Measurements from ENCODE around the gene AGBL1. TPM values are rescaled to one million over a fixed set of nuclear protein-coding genes. Genes with fewer than 3 reads are reported as not detected.
A peak's percentile ranks its signal among the peaks of the same experiment; 100 is the strongest.
"Not testable (repeated sequence)": the region's sequence is repeated elsewhere in the genome, so short reads cannot be mapped to it uniquely, and the experiment has no call there.

AGBL1 gene
- total RNA-seq, 1 experiment from 2014 or later = not detected

DNA sequence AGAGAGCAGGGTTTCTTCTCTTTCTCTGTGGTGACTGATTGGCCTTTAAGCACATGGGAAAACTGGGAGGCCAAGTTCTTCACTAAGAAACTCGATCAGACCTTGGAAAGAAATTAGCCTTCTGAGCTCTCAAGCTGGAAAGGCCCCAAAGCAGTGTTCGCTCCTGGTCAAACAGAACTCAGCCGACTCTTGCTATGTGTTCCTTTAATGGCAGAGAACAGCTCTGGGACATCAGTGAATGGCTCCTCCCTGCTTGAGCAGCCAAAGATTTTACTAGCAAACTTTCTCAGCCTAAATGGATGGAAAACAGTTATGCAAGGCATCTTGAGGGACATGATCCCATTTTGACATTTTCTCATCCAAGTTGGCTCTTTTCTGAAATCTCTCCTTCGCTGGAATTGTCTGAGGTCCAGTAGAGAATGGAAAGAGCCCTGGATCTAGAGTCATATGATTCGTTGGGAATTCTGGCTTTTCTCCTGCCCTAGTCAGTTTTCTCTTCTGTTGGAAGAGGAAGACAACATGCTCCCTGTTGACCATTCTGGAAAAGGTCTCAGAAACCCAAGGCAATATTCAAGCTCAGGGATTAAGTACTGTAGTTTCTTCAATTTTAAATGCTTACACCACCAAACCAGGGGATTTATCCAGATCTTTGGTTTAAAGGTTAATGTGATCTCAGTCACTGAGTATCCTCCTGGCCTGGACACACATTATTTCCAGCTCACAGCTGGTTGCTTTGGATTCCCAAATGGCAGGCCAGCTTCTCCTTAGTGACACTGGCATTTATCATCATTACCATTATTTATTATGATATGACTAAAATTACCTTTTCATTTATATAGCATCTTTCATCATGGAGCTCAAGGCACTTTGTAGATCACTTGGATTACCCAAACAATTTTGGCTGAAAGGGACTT, 319.6 kb downstream of the AGBL1 start:
- no peak for DNase-seq (ENCODE audit: low read depth)

DNA sequence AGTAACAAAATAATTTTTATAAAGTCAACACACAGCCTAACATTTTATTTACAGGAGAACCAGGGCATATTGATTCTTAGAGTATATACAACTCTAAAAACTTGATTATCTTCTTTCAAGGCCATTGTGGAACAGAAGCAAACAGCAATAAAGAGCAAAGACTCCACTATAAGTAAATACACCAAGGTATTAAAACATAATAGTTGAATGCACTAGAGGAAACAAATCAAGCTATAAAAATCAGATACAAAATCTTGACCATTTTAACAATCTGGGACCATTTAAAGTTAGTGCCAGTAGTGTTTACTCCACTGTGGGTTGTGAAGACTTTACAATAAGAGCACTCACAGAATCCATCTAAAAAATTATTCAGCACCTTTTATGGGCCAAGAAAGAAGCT, 323.6 kb downstream of the AGBL1 start:
- DNase-seq (ENCODE audit: low read depth) = no peak

DNA sequence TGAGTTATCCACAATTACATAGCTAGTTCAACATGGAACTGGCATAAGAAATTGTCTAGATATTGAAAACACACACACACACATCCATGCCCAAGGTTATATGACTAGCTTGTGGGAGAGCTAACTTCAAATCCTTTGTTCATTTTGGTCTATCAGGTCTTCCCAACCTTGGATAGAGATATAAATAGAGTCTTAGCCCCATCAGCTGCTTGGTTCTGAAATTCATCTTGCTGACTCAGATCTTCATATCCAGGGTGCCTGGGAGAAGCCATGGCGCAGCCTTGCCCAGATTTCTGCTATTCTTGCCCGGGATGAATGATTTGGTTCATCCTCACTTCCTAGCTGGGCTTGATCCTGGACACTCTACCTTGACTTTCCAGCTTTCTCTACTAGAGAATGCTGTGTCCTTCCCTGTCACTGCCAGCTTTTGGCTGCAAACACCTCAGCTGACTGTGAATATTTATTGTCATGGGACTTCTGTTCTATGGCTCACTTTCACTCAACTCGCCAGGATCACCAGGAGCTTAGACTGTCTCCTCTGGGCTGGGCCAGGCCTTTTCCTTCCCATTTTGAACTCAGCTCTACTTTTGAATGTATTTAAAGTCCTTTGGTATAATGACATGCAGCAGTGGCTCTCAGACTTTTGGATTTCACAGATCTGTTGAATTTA, 324.4 kb downstream of the AGBL1 start:
- no peak for DNase-seq (ENCODE audit: low read depth)

DNA sequence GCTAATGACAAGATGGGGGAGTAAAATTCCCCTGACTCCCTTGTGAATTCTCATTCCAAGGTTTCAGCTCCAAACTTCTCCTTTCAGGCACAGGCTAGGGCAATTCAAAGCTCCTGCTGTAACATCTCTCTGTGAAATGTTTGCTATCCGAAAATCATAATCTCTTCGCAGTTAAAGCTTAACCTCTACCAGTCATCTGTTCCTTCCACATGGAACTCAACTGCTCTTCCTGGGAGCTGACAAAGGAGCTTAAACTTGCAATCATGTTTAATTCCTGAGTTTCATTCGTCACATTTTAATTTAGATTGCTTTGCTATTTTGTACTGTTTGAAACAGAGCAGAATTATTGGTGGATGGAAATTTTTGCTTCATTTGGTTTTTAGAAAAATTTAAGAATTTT, 328.6 kb downstream of the AGBL1 start:
- DNase-seq (ENCODE audit: low read depth) = no peak

DNA sequence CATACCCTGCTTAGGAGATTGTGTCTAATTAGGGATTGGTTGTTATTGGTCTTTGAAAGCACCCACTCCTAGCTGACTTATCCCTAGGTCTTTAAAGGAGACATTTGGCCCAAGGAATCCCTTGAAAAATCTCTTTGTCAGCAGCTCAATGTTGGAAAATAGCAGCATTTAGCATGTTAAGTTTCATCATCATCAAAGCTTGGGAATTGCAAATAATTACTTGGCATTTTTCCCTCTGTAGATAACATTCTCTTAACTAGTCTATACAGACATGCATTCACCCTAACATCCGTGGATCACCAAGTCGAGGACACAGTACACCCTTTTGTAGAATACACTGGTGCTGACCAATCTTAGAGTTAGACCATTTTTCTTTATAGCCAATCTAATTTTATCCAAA, 332.2 kb downstream of the AGBL1 start:
- no peak for DNase-seq (ENCODE audit: low read depth)

DNA sequence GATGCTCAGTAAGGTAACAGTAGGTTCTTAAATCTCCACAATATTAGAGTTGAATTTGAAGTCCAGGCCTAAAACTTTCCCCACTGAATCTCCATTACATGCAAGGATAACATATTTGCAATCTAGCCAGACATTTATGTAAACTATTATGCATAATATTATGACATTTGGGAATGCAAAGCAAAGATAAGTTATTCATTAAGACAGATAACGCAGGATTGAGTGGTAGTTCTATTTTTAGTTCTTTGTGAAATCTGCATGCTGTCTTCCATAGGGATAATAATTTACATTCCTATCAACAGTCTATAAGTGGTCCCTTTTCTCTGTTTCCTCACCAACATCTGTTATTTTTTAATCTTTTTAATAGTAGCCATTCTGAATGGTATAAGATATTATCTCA, 333.5 kb downstream of the AGBL1 start:
- no peak for DNase-seq (ENCODE audit: low read depth)

DNA sequence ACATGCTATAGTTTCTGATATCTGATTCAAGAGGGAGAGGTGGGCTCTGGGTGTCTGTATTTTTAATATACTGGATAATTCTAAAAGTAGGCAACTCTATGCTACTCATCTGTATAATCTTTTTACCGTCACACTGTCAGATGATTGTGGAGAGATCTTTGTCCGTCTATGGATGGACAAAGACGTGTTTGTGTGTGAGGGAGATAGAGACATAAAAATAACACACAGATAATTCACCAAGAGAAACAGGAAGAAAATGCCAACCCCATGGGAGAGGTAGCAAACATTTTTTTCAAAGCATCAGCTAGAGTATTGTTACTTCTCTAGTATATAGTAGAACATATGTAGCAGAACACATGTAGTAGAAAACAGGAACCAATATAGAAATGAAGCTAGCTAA, 346.1 kb downstream of the AGBL1 start:
- DNase-seq (ENCODE audit: low read depth) = no peak

DNA sequence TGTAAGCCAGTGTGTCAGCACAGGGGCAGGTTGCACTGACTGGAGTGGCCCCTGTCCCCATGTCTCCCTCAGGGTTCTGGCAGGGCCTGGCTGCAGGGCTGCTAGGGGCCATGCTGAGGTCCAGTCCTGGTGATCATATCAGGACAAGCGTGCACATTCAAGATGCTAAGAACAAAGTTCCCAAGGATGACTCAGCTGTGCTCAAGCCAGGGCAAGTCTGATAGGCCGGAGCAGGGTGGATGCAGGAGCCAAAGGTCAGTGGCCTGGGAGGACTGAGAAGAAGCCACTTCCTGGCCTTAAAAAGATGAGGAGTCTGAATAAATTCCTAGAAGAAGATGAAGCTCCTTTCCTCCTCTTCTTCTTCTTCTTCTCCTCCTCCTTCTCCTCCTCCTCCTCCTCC, 353.2 kb downstream of the AGBL1 start:
- DNase-seq (ENCODE audit: low read depth) = no peak

DNA sequence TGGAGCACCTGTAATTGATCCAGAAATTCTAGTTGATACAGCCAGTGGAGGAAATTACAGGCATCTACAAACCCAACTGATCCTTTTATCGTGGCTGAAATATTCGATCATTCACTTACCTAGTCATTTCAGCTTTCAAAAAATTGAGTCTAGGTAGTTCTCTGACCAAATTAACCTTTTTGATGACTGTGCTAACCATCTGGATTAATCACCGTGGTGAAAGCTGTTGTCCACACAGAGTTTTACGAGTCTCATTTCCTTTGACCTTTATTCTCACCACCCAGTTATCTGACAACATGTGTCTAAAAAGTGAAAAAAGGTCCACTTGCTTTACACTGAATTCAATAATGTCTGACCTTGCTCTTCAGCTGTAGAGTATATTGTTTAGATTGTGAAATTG, 354.3 kb downstream of the AGBL1 start:
- no peak for DNase-seq (ENCODE audit: low read depth)

DNA sequence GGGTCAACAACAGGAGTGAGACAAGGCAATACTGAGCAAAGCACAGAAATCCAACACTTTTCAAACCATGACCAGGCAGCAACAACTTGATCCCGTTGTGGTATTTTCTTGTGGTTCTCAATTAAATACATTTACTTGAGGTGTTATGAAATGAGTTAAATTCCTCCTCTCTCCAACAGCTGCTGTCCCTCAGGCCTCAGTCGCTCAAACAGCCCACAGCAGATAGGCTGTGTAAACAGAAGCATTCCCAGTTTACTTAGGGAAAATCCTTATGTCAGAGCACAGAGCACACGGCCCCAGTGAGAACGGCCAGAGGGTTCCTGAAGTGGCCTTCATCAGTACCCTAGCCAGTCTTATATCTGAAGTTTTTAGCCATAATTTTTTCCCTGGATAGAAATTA, 359.9 kb downstream of the AGBL1 start:
- no peak for DNase-seq (ENCODE audit: low read depth)

DNA sequence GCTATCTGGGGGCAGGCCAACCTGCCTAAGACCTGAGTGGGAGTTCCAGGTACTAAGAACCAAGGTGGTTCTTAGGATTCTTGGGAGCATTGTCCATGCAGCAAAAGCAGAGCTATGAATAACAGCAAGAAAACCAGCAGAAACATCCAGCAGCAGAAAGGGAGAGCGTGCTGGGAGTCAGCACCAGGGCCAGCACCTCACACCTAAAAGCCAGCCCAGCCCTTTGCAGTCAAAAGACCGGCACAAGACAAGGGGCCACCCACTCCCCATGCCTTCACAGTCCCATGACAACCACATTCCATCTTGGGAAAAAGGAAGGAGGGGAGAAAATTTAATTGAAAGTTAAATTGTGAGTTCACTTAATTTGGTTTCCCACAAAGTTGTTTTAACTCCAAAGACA, 364.9 kb downstream of the AGBL1 start:
- no peak for DNase-seq (ENCODE audit: low read depth)

DNA sequence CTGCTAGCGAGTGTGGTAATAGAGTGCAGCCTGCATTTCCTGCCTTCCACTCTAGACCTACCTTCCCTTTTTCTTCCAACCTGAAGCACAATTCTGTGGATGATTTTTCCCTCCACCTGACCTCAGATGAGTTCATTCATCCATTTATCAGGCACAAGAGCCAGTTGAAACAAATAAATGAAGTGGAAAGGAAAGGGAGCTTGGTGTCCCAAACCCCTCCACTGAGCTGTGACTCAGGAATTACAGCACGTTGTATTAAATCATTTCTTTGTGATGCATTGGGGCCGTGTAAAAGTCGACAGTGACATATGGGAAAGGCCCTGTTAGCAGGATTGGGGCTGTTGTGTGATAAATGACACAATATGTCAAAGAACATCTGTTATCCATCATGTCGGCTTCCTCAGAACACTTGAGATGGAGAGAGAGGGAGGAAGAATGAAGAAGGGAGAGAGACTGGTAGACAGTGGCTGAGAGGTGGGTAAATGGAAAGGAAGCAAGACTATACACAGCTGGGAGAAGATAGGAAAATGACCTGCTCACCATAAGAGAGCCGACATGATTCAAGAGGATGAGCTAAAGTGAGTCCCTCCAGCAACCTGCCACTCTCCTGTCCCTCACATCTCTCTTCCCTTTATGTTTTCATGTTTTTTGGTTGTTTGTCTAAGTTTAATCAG, 366.0 kb downstream of the AGBL1 start:
- no peak for DNase-seq (ENCODE audit: low read depth)

DNA sequence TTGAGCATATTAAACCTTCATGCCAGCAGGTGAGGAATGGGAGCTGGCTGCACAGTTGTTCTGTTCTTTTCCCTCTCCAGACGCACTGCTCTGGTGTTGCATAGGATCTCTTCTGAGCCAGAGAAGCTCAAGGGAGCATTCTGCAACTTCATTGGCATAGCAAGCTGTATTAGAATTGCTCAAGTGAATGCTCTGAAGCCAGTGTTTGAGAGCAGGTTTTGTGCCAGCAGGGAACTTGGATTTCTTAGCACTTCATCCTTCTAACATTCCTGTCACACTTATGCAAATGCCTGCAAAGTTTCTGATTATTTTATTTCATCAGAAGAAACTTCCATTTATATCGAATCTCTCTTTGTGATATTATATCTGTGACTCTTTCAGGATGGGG, 366.6 kb downstream of the AGBL1 start:
- no peak for DNase-seq (ENCODE audit: low read depth)

DNA sequence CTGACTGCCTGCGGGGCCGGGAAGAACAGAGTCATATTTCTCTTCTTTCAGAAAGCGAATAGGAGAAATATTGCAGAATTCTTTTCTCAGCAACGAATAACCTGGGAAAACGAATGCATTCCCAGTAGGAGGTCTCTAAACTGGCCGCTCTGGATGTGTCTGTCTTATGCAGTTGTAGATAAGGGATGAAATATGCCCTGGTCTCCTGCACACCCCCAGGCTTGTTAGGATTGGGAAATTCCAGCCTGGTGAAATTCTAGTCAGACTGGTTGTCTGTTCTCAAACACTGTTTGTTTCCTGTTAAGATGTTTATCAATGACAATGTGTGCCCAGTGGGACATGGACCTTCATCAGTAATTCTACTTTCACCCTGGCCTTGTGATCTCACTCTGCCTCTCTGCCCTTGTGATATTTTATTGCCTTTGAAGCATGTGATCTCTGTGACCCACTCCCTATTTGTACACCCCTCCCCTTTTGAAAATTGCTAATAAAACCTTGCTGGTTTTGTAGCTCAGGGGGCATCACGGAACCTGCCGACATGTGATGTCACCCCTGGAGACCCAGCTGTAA, 385.9 kb downstream of the AGBL1 start:
- not testable (repeated sequence) for DNase-seq (ENCODE audit: low read depth)

DNA sequence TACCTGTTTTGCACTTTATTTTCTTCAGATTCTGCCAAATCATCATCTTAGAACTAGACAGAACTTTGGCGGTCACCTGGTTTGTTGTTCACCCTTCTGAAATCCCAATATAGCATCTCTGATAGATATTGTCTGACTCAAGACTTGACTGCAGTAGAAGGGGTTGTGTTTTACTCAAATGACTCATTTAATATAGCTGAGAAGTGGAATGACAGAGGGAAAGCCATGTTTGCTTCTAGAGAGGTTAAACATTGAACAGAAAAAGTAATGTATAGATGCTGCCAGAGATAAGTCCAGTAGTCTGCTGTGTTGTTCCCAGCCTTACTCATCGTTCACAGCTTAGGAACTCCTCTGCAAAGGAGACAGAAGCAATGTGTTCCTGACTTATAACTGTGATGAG, 402.0 kb downstream of the AGBL1 start:
- no peak for DNase-seq (ENCODE audit: low read depth)

DNA sequence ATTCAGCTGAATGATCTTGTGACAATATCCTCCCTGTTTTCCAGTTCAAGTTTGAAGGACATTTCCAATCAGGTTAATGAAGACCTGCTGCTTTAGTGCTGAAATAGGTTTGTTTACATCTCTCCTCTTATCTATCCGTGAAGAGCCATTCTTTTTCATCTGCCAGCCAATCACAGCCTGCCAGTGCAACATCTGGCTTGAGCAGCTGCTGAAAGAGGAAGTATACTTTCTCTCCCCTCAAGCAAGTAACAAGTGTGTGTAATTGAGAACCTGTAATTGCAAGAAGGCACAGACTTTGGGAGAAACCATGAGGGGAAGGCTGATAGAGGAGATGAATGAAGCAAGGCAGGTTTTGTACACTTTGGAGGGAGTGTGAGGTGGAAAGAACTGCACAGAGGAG, 404.3 kb downstream of the AGBL1 start:
- no peak for DNase-seq (ENCODE audit: low read depth)

DNA sequence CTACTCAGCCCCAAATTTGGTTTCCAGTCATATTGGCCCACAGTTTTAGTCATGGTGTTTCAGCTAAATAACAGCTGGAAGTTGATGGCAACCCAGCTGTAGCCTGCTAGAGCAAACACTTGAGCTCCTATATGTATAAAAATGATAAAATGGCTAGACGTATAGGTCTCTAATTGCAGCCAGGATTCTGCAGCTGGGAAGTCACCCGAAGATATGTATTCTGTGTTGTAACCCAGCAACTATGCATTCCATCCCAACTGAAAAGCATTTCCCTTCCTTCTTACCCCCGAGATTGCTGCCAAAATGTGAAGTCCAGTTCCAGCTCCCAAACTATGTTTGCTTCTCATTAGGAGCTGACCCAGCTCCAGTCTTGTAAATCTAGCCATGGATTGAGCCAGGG, 408.4 kb downstream of the AGBL1 start:
- no peak for DNase-seq (ENCODE audit: low read depth)

DNA sequence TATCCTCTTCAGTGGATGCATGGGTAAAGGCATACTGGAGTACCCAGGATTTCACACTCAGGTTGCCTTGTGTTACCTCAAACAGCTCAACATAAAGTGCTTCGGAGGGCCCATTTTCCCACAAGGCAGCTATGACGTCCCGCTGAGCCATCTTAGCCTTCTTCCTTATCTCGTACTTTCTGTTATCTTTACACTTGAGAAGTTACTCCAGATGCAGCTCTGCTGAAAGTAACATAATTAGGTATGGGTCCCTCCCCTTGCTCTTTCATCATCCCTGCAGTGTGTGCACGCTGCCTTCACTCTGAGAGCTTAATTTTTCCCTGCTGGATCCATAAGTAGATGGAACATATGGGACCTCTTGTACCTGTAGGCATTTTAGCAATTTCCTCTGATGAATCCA, 410.3 kb downstream of the AGBL1 start:
- DNase-seq (ENCODE audit: low read depth) = no peak

DNA sequence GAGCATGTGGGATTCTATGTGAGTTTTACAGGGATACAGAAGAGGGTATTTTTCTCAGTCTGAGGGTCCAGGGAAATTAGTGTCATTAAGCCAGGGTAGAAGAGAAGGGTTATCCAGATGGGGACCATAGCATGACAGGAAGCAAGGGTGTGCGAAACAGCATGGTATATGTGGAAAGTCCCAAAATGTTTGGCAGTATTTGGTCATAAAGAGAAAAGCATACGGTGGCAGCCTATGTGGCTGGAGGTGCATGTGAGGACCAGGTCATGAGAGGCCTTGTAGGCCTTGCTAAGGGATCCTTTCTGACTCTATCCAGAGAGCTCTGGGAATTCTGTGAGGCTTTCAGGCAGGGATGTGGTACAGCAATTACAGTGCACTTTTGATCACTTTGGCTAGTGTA, 411.4 kb downstream of the AGBL1 start:
- no peak for DNase-seq (ENCODE audit: low read depth)

DNA sequence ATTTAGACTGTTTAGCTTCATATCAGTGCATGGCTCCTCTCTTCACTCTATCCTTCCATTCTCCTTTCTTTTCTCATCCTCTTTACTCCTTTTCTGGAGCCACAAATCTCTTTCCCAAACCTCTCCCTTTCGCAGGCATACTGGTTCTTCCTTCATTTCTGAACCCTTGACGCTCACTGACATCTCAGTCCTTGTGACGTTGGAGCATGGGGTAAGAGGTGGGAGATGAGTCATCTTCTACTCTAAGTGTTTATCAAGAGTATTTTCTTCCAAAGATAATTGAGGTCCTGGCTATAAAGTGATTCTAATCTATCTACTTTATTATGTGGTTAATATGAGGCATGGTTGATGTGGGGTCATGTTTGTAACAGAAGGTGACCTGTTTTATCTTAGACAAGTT, 414.2 kb downstream of the AGBL1 start:
- peak; percentile 1 for DNase-seq (ENCODE audit: low read depth)

DNA sequence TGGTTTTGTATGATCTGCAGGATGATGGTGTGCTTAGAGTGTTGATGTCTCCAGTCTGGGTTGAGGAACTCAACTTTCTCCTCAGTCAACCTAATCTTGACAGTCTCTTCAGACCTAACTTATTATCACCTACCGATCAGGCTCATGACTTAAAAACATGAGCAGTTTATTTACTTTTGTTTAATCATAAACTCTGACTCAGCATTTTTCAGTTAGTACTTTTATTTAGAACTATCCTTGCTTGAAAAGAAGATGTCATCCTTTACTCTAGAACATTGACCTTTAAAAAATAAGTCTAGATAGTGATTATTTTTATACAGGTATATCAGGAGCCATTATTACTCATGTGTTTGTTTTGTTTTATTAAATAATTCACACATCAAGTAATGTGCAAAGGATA, 414.8 kb downstream of the AGBL1 start:
- no peak for DNase-seq (ENCODE audit: low read depth)

DNA sequence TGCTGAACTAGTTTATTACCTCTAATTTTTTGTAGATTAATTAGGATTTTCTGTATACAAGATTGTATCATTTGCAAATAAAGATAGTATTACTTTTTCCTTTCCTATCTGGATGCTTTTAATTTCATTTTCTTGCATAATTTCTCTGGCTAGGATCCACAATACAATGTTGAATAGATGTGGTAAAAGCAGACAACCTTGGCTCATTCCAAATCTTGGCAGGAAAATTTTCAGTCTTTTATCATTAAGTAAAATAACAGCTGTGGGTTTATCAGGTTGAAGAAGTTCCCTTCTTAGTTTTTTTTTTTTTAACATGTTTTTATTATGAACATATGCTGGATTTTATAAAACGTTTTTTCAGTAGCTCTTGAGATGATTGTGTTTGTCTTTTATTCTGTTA, 422.6 kb downstream of the AGBL1 start:
- DNase-seq (ENCODE audit: low read depth) = no peak

DNA sequence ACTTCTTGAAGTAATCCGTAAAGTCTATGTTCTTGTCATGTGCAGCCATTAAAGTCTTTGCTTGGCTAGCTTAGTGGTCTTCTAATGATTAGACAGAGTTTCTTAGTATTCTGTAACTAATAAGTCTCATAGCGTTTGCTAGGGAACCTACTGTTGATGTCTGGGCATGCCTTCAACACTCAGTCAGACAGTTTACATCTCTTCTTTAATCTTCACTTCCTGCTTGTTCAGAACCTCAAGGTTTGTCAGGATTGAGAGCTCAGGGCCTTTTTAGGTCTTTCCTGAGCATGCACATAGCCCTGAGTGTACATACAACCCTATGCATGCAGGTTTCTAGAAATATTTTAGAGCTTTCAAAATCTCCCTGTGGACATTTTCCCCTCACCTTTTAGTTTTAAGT, 426.3 kb downstream of the AGBL1 start:
- no peak for DNase-seq (ENCODE audit: low read depth)

Data from M059J (cell line).